Esophagus (tissue), 2 donors: ENCODE results near the gene CCDC194. TPM values are rescaled to one million over a fixed set of nuclear protein-coding genes. Genes with fewer than 3 reads are reported as not detected.

Source experiments
- H3K27ac ChIP-seq, 2 donors: one replicate each; pipeline ENCODE4 v1.5.1; 2013; ENCODE audit warnings: low read depth in 2 of 2, mild to moderate bottlenecking in 2 of 2, inconsistent platforms in 1 of 2, low read length in 1 of 2, moderate library complexity in 1 of 2
- H3K27me3 ChIP-seq, 2 donors: one replicate each; pipeline ENCODE4 v1.6.1; 2013; ENCODE audit warnings: low read length in 2 of 2, control low read depth in 1 of 2, mild to moderate bottlenecking in 1 of 2; ENCODE audit not compliant: insufficient read depth in 2 of 2, control insufficient read depth in 1 of 2
- H3K36me3 ChIP-seq, 2 donors: one replicate each; pipeline ENCODE4 v1.6.1; 2013; ENCODE audit warnings: low read length in 1 of 2; ENCODE audit not compliant: control insufficient read depth in 2 of 2, insufficient read depth in 2 of 2
- H3K4me1 ChIP-seq, 2 donors: one replicate each; pipeline ENCODE4 v1.6.1; 2013; ENCODE audit warnings: low read length in 1 of 2; ENCODE audit not compliant: control insufficient read depth in 2 of 2, insufficient read depth in 2 of 2
- H3K4me3 ChIP-seq, 2 donors: one replicate each; pipeline ENCODE4 v1.5.1; 2013; ENCODE audit warnings: low read length in 2 of 2, mild to moderate bottlenecking in 2 of 2, low read depth in 1 of 2, moderate library complexity in 1 of 2
- H3K9me3 ChIP-seq, 2 donors: one replicate each; pipeline ENCODE4 v1.6.1; 2013; ENCODE audit warnings: mild to moderate bottlenecking in 2 of 2, low read depth in 1 of 2, low read length in 1 of 2, moderate library complexity in 1 of 2; ENCODE audit not compliant: control insufficient read depth in 2 of 2, insufficient read depth in 1 of 2
- WGBS, 2 donors: extraction: QIAGEN DNeasy Blood & Tissue Kit; methylation state at CpG; one replicate each; pipeline ENCODE4 v1.1.7; 2013; 5-methylcytosine and 5-hydroxymethylcytosine counted together
- polyA plus RNA-seq, 2 donors: library from polyadenylated mRNA; stranded (reverse); fragments of 200-250 nt; gene quantifications; one replicate each; pipeline ENCODE4 v1.2.3, GENCODE V29; 2013
- donor health status: healthy with polysubstance abuse.
- donor health status: Bipolar disorder and iron deficiency.

Gene CCDC194
- polyA plus RNA-seq, 2 donors: not detected

GRCh38 chr19:17409990-17410389, 16.0 kb upstream of the CCDC194 start:
- Histone ChIP-seq H3K27me3 (no peaks in the 10 kb centered on the region), H3K9me3 (no peaks in the 10 kb centered on the region), H3K36me3 (no peaks in the 10 kb centered on the region), H3K27ac (no peak overlapping the region), H3K4me1 (peaks cover 4 to 7% of the 10 kb centered on the region in 2 donors), H3K4me3 (no peak overlapping the region)
- whole genome bisulfite sequencing, 2 donors: 83% methylated on average over 9 of the region's 9 CpGs

DNA sequence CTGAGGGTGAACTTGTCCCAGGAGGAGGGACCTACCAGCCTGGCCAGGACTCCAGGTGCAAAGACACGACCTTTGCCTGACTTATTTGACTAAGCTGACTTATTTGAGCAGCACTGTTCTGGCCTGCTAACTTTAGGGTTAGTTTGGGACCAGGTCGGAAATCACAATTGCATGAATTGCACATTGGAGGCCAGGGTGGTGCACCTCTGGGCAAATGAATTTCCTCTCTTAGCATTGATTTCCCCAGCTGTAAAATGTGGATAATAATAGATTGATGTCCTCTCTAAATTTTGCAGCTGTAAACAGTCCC, 12.8 kb upstream of the CCDC194 start:
- H3K9me3 ChIP-seq: no peaks in the 10 kb centered on the region
- H3K27ac ChIP-seq: peak overlapping the region; percentile 79 to 89
- WGBS, 2 donors: 22 to 33% methylated on average over 2 of the region's 2 CpGs
- no peaks in the 10 kb centered on the region for H3K36me3 ChIP-seq
- H3K4me1 ChIP-seq: peaks cover 4 to 7% of the 10 kb centered on the region in 2 donors
- peak overlapping the region; percentile 10 to 40 for H3K4me3 ChIP-seq
- no peaks in the 10 kb centered on the region for H3K27me3 ChIP-seq

- no peaks in the 10 kb centered on the region for H3K9me3 ChIP-seq
- no peaks in the 10 kb centered on the region for H3K36me3 ChIP-seq
- H3K4me3 ChIP-seq: peak overlapping the region; percentile 32 to 40
- H3K27me3 ChIP-seq: no peaks in the 10 kb centered on the region
- WGBS, 2 donors: 52 to 60% methylated on average over 10 of the region's 10 CpGs
- H3K27ac ChIP-seq: peak overlapping the region; percentile 79 to 89
- H3K4me1 ChIP-seq: peaks cover 4 to 7% of the 10 kb centered on the region in 2 donors
Measured at GRCh38 chr19:17406046-17406886, 12.3 kb upstream of the CCDC194 start.

DNA sequence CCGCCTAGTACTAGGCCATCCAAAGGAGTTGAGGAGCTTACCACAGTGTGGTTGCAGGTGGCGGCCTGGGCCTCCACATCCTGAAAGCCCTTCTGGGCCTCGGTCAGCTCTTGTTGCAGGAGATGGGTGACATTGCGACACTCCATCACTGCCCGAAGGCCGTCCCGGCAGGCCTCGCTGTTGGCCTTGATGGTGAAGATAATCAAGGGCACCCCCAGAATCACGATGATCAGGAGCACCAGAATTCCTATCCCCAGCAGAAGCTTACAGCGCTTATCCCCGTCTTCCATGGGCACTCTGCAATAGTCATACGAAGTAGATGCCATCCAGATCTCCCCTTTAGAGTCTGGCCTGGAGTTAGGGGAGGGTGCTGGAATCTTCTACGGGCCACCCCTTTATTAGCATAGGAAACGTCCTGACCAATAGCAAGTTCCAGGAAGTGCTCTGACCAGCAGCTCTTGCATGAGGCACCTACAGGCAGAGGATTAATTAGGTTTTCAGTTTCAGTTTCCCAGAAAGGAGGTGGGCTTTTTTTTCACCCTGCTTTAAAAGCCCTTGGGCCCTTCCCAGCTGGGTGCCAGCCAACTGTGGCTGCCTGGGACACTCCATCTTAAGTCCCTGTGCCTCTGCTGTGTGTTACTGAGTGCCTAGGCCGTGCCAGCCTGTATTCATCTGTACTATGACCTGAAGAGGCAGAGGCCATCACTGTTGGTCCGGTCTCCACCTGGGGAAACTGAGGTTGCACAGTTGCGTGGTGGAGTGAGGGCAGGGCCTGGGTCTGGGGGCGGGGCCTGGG, 11.5 kb upstream of the CCDC194 start, which contains the start of gene BST2:
Gene BST2 (minus strand): TSS at position 381 of the 796 bp plus-strand sequence. CDS start 55 bp downstream, at position 326.
- Histone ChIP-seq H3K9me3 (no peaks in the 10 kb centered on the region), H3K4me1 (peaks cover 4 to 7% of the 10 kb centered on the region in 2 donors), H3K36me3 (no peaks in the 10 kb centered on the region), H3K27me3 (no peaks in the 10 kb centered on the region), H3K27ac (peak within 1 kb of the TSS; percentile 79 to 89), H3K4me3 (peak within 1 kb of the TSS; percentile 32 to 36)
- 58 to 61% methylated on average over 18 of the region's 18 CpGs for whole genome bisulfite sequencing, 2 donors

- H3K27ac ChIP-seq: peak overlapping the region in 1 of 2 donors; percentile 89
- 63 to 75% methylated on average over 7 of the region's 7 CpGs for WGBS, 2 donors
Measured at GRCh38 chr19:17404621-17405249, 10.7 kb upstream of the CCDC194 start.

DNA sequence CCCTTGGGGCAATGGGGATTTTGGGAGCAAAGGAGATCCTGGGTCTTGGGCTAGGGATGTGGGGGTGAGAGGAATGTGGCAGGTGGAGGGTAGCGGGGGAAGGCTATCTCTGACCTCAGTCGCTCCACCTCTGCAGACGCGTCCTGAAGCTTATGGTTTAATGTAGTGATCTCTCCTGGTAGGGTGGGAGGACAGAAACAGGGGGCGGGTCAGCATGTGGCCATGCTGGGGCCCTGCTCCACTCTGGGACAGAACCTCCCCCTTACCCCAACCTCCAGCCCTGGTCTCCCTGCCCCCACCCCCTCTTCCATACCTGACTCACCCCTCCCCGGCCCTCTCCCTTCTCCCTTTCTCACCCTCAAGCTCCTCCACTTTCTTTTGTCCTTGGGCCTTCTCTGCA, 10.0 kb upstream of the CCDC194 start:
- peaks cover 4 to 7% of the 10 kb centered on the region in 2 donors for H3K4me1 ChIP-seq
- H3K4me3 ChIP-seq: no peak overlapping the region
- no peaks in the 10 kb centered on the region for H3K9me3 ChIP-seq
- H3K27ac ChIP-seq: no peak overlapping the region
- H3K27me3 ChIP-seq: no peaks in the 10 kb centered on the region
- H3K36me3 ChIP-seq: no peaks in the 10 kb centered on the region
- WGBS, 2 donors: 77 to 78% methylated on average over 6 of the region's 6 CpGs

More at GRCh38 chr19:17404621-17405249, 10.7 kb upstream of the CCDC194 start:
- no peaks in the 10 kb centered on the region for H3K9me3 ChIP-seq
- peak overlapping the region; percentile 20 to 31 for H3K4me3 ChIP-seq
- no peaks in the 10 kb centered on the region for H3K27me3 ChIP-seq
- H3K4me1 ChIP-seq: peaks cover 4 to 7% of the 10 kb centered on the region in 2 donors
- H3K36me3 ChIP-seq: no peaks in the 10 kb centered on the region

DNA sequence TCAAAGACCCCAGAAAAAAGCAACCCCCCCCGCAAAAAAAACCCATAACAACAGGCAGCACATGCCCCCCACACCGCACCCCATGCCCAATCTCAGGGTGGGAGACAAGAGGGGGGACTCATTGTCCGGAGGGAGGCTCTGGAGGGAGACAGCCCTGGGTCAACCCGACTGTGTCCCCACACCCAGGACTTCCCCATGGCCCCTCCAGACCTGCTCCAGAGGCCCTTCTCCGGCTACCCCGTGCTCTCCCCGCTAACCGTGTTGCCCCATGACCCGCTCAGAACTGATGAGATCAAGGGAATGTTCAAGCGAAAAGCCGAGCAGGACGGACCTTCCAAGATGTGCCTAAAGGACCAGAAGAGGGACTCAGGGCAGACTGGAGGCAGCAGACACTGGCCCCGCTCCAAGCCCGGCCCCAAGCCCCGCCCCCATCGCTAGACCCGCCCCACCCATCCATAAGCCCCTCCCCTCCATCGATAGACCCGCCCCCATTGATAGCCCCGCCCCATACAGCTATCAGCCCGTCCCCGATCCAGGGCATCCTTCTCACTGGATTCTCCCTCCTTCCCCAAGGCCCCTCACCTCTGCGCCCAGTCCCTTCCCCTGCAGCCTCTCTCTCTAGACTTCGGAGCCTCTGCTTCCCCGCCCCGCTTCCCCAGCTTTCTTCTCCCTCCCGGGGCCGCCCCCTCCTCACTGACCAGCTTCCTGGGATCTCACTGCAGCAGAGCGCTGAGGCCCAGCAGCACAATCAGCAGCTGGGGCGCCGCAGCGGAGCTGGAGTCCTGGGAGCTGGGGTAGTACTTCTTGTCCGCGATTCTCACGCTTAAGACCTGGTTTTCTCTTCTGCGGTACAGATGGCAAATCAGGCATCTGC, 9.2 kb upstream of the CCDC194 start:
- H3K27ac ChIP-seq: no peak overlapping the region
- H3K27me3 ChIP-seq: no peaks in the 10 kb centered on the region
- H3K9me3 ChIP-seq: no peaks in the 10 kb centered on the region
- peaks cover 4 to 7% of the 10 kb centered on the region in 2 donors for H3K4me1 ChIP-seq
- H3K36me3 ChIP-seq: no peaks in the 10 kb centered on the region
- no peak overlapping the region for H3K4me3 ChIP-seq
- 59 to 61% methylated on average over 26 to 35 of the region's 36 CpGs for WGBS, 2 donors

- Histone ChIP-seq H3K27me3 (no peaks in the 10 kb centered on the region), H3K4me1 (peaks cover 4 to 7% of the 10 kb centered on the region in 2 donors), H3K4me3 (no peak overlapping the region), H3K27ac (no peak overlapping the region), H3K36me3 (no peaks in the 10 kb centered on the region), H3K9me3 (no peaks in the 10 kb centered on the region)
- WGBS, 2 donors: 79 to 88% methylated on average over 6 of the region's 6 CpGs
Measured at GRCh38 chr19:17401628-17402027, 7.6 kb upstream of the CCDC194 start.
